Activated CD4-positive, alpha-beta T cell treated with anti-CD3 and anti-CD28 coated beads, Interleukin-2, amount 50 U/mL, for 24 hours (primary cell): ENCODE results near the gene NPTN.

Experiments
- DNase-seq, 2 donors: peaks; one replicate each; pipeline ENCODE4 v3.0.0-alpha.2; 2020; ENCODE audit warnings: low read depth in 1 of 2, low spot score in 1 of 2

Gene NPTN

GRCh38 chr15:73522011-73522410, 111.2 kb downstream of the NPTN start:
- DNase-seq, result no peak

- no peak for DNase-seq
Observed at GRCh38 chr15:73518876-73519733, 114.1 kb downstream of the NPTN start.

- DNase-seq, result no peak
Observed at GRCh38 chr15:73518180-73518862, 114.9 kb downstream of the NPTN start.

- no peak for DNase-seq
Observed at GRCh38 chr15:73517566-73517965, 115.6 kb downstream of the NPTN start.

- DNase-seq, result no peak
Observed at GRCh38 chr15:73515527-73515926, 117.7 kb downstream of the NPTN start.
